HCT116 (cell line): Measurements from ENCODE around the gene CAPN10. TPM values are rescaled to one million over a fixed set of nuclear protein-coding genes. Genes with fewer than 3 reads are reported as not detected.

Source experiments
- ATAC-seq: fragments of 200-7000 bp; cut with Tn5 transposase; 2 replicates; pipeline ENCODE4 v1.9.1; 2020; ENCODE audit warnings: mild to moderate bottlenecking, moderate library complexity
- BruUV-seq: library from RNA; stranded (reverse); fragments of 400-500 nt; replicated peaks from 2 replicates; lab custom pipeline; 2021; lab: Mats Ljungman, UMichigan
- CTCF ChIA-PET: fragments of 300-600 bp; sonication (Branson Sonifier 250); formaldehyde crosslinking; loops from one replicate; lab custom pipeline; 2021; ENCODE audit warnings: antibody characterized with exemption; lab: Charles Lee
- POLR2A ChIA-PET: fragments of 300-600, 350-600 bp; sonication (Branson Sonifier 250); formaldehyde crosslinking; loops from one replicate; lab custom pipeline; 2021; ENCODE audit warnings: antibody characterized with exemption; lab: Charles Lee
- RAD21 ChIA-PET, 2 experiments: fragments of 300-600 bp; sonication (Branson Sonifier 250); formaldehyde crosslinking; loops; one replicate each; lab custom pipeline; 2023; ENCODE audit warnings: low total read pairs in 2 of 2; ENCODE audit not compliant: uncharacterized antibody in 2 of 2, unreplicated experiment in 2 of 2, low non-redundant PET in 1 of 2; lab: Charles Lee
- DNase-seq: peaks from one replicate; pipeline ENCODE4 v3.0.0-alpha.2; 2010; ENCODE audit warnings: low read depth, low spot score
- H2AFZ ChIP-seq: fragments of 200-600 bp; shearing (Covaris generic), sonication (generic); 2 replicates; pipeline ENCODE4 v1.6.1; 2017; ENCODE audit warnings: low read depth, mixed run types, mixed read lengths, antibody characterized with exemption, low read length; ENCODE audit not compliant: poor library complexity, severe bottlenecking
- H3K27ac ChIP-seq: 2 replicates; pipeline ENCODE4 v1.5.1; 2012; ENCODE audit warnings: low read depth, low read length
- H3K27me3 ChIP-seq: fragments of 200-600 bp; sonication (generic); 2 replicates; pipeline ENCODE4 v1.6.1; 2016; ENCODE audit warnings: mixed run types, low read length, mixed read lengths; ENCODE audit not compliant: insufficient read depth
- H3K36me3 ChIP-seq, 2 experiments: fragments of 200-500 bp in 1 of 2; fragments of 200-600 bp in 1 of 2; sonication (Bioruptor generic) in 1 of 2; sonication (generic) in 1 of 2; 2 replicates each; pipeline versions ENCODE4 v1.5.1 to v1.6.1; 2014 to 2016; ENCODE audit warnings: low read length in 2 of 2, inconsistent platforms in 1 of 2, mixed read lengths in 1 of 2, mixed run types in 1 of 2; ENCODE audit not compliant: insufficient read depth in 2 of 2, control insufficient read depth in 1 of 2
- H3K4me1 ChIP-seq, 2 experiments: fragments of 200-600 bp in 1 of 2; sonication (generic) in 1 of 2; 2 replicates each; pipeline versions ENCODE4 v1.5.1 to v1.6.1; 2012 to 2017; ENCODE audit warnings: low read length in 2 of 2, inconsistent platforms in 1 of 2, mild to moderate bottlenecking in 1 of 2, mixed read lengths in 1 of 2, mixed run types in 1 of 2, moderate library complexity in 1 of 2; ENCODE audit not compliant: insufficient read depth in 2 of 2, control insufficient read depth in 1 of 2
- H3K4me2 ChIP-seq: fragments of 200-600 bp; sonication (generic); 2 replicates; pipeline ENCODE4 v1.6.1; 2017; ENCODE audit warnings: mixed run types, low read length, mixed read lengths
- H3K4me3 ChIP-seq, 2 experiments: fragments of 200-600 bp in 1 of 2; sonication (generic) in 1 of 2; replicated peaks in 1 of 2; 2 replicates each; pipeline ENCODE4 v1.5.1; 2011 to 2016; ENCODE audit warnings: low read length in 2 of 2, control low read depth in 1 of 2, low read depth in 1 of 2, mild to moderate bottlenecking in 1 of 2, mixed read lengths in 1 of 2, mixed run types in 1 of 2
- H3K79me2 ChIP-seq: fragments of 200-600 bp; sonication (generic); 2 replicates; pipeline ENCODE4 v1.6.1; 2017; ENCODE audit warnings: mild to moderate bottlenecking, mixed run types, low read length, moderate library complexity, mixed read lengths; ENCODE audit not compliant: insufficient read depth
- H3K9ac ChIP-seq: fragments of 200-600 bp; sonication (generic); 2 replicates; pipeline ENCODE4 v1.6.1; 2016; ENCODE audit warnings: low read length, mixed read lengths
- H3K9me2 ChIP-seq: fragments of 200-600 bp; sonication (generic), shearing (Covaris generic); 2 replicates; pipeline ENCODE4 v1.6.1; 2017; ENCODE audit warnings: mixed run types, mild to moderate bottlenecking, moderate library complexity; ENCODE audit not compliant: insufficient read depth
- H3K9me3 ChIP-seq, 2 experiments: fragments of 200-500 bp in 1 of 2; fragments of 200-600 bp in 1 of 2; sonication (Bioruptor generic) in 1 of 2; sonication (generic) in 1 of 2; 2 replicates each; pipeline ENCODE4 v1.6.1; 2014 to 2017; ENCODE audit warnings: low read length in 2 of 2, mixed read lengths in 2 of 2, inconsistent platforms in 1 of 2, low read depth in 1 of 2, mild to moderate bottlenecking in 1 of 2, mixed run types in 1 of 2, moderate library complexity in 1 of 2; ENCODE audit not compliant: control insufficient read depth in 1 of 2, insufficient read depth in 1 of 2
- H4K20me1 ChIP-seq: fragments of 200-600 bp; sonication (generic), shearing (Covaris generic); 2 replicates; pipeline ENCODE4 v1.6.1; 2017; ENCODE audit warnings: mixed run types, mild to moderate bottlenecking, moderate library complexity; ENCODE audit not compliant: insufficient read depth
- CBX3 ChIP-seq: IDR thresholded peaks from 2 replicates; pipeline ENCODE4 v1.6.1; 2012; ENCODE audit warnings: low read depth
- CEBPB ChIP-seq: IDR thresholded peaks from 2 replicates; pipeline ENCODE4 v1.6.1; 2012; ENCODE audit warnings: low read depth
- EGR1 ChIP-seq: IDR thresholded peaks from 2 replicates; pipeline ENCODE4 v1.6.1; 2012; ENCODE audit warnings: low read depth
- EZH2 ChIP-seq: fragments of 200-600 bp; sonication (generic); IDR thresholded peaks from 2 replicates; pipeline ENCODE4 v1.6.1; 2017; ENCODE audit warnings: antibody characterized with exemption, mixed run types
- EZH2phosphoT487 ChIP-seq: fragments of 200-600 bp; IDR thresholded peaks from 2 replicates; pipeline ENCODE4 v1.6.1; 2018; ENCODE audit warnings: antibody characterized with exemption, borderline replicate concordance
- POLR2A ChIP-seq: IDR thresholded peaks from 2 replicates; pipeline ENCODE4 v1.7.0; 2011; ENCODE audit warnings: borderline replicate concordance; ENCODE audit not compliant: insufficient read depth, insufficient read length; ENCODE audit errors: extremely low read depth
- POLR2AphosphoS5 ChIP-seq: IDR thresholded peaks from 2 replicates; pipeline ENCODE4 v1.6.1; 2011; ENCODE audit warnings: mild to moderate bottlenecking, low read depth, low read length, moderate library complexity
- RAD21 ChIP-seq: IDR thresholded peaks from 2 replicates; pipeline ENCODE4 v1.6.1; 2012; ENCODE audit warnings: low read depth, mild to moderate bottlenecking
- SRF ChIP-seq: IDR thresholded peaks from 2 replicates; pipeline ENCODE4 v1.6.1; 2012; ENCODE audit warnings: low read depth
- YY1 ChIP-seq: IDR thresholded peaks from 2 replicates; pipeline ENCODE4 v1.6.1; 2011; ENCODE audit warnings: low read length, low read depth, moderate library complexity, mild to moderate bottlenecking; ENCODE audit not compliant: insufficient replicate concordance; ENCODE audit errors: extremely low read depth
- ZFX ChIP-seq: fragments of 450-650 bp; IDR thresholded peaks from 2 replicates; pipeline ENCODE4 v1.6.1; 2017
- ZNF274 ChIP-seq: fragments of 200-500 bp; sonication (Bioruptor generic); IDR thresholded peaks from 2 replicates; pipeline ENCODE4 v1.6.1; 2014; ENCODE audit warnings: mild to moderate bottlenecking, low read depth, low read length, inconsistent platforms
- intact Hi-C: fragments of 100-400 bp; cut with micrococcal nuclease; formaldehyde crosslinking; loops from 2 replicates; pipeline ENCODE4 v1.10.0; 2022
- total RNA-seq: library from RNA; stranded (reverse); gene quantifications from one replicate; pipeline ENCODE4 v1.2.1, GENCODE V29; 2021; ENCODE audit not compliant: unreplicated experiment
- TF ChIP-seq, protein P1 (sequence below): IDR thresholded peaks from 2 replicates; pipeline ENCODE4 v1.6.1; 2012
- TF ChIP-seq, protein P2 (sequence below): IDR thresholded peaks from 2 replicates; pipeline ENCODE4 v1.6.1; 2011; ENCODE audit warnings: mild to moderate bottlenecking, low read length, moderate library complexity; ENCODE audit not compliant: insufficient replicate concordance; ENCODE audit errors: extremely low read depth
- TF ChIP-seq, protein P3 (sequence below): IDR thresholded peaks from 2 replicates; pipeline ENCODE4 v1.6.1; 2012; ENCODE audit warnings: low read depth
- TF ChIP-seq, protein P4 (sequence below): IDR thresholded peaks from 2 replicates; pipeline ENCODE4 v1.6.1; 2012

The CAPN10 gene
- total RNA-seq, 1 experiment from 2014 or later: 40.7 TPM

DNA sequence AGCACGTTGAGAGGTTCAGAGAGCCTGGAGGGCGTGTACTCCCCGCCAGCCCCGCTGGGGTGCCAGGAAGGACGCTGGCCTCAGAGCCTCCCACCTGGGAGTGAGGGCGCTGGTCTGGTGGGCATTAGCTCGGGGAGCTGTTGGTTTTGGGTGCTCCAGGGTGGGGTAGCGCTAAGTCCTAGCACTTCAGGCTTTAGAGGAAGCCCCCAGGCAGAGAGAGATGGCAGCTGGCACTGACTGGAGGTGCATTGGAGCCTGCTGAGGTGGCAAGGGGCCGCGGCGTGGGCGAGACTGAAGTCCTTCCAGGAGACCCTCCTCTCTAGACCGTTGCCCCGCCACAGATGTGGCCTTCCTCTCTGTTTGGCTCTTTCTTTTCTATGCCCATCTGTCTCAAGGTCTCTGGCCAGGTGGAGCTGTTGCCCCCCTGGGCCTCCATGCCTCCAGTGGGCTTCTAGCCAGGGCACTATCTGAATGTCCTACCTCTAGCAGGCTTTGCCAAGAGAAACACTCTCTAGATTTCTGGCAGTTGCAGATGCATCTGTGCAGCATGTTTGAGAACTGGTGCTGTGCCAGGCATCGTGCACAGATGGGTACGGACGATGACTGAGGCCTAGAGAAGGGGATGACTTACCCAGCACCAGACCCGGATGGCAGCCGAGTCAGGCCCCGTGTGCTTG is 6.6 kb downstream of the CAPN10 start:
- peaks cover 3 to 9% of the 10 kb centered on the region in 2 experiments; a peak in 3 of 4 replicates for H3K36me3 ChIP-seq
- intact Hi-C loops: no loop called here

More for the DNA sequence above, 6.6 kb downstream of the CAPN10 start:
- RAD21 ChIA-PET: no interaction called here
- Histone ChIP-seq H3K4me1 (peaks cover 1 to 5% of the 10 kb centered on the region in 2 experiments; a peak in 3 of 4 replicates), H3K4me3 (no peak overlapping the region), H2AFZ (no peak overlapping the region), H3K27ac (no peak overlapping the region), H3K9me3 (no peaks in the 10 kb centered on the region), H3K4me2 (no peak overlapping the region), H3K9me2 (no peaks in the 10 kb centered on the region), H4K20me1 (no peaks in the 10 kb centered on the region), H3K79me2 (peaks cover 20% of the 10 kb centered on the region), H3K27me3 (no peaks in the 10 kb centered on the region), H3K9ac (no peak overlapping the region)
- CTCF ChIA-PET: no interaction called here
- ATAC-seq: no peak
- POLR2A ChIA-PET: no interaction called here
- DNase-seq: no peak
- BruUV-seq: no TSS peak
- TF ChIP-seq, protein P1, sequence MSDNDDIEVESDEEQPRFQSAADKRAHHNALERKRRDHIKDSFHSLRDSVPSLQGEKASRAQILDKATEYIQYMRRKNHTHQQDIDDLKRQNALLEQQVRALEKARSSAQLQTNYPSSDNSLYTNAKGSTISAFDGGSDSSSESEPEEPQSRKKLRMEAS: no peak
- TF ChIP-seq RAD21 (no peak), ZFX (no peak), POLR2A (no peak), EGR1 (no peak), EZH2phosphoT487 (no peak), ZNF274 (no peak), CBX3 (no peak), YY1 (no peak), SRF (no peak), POLR2AphosphoS5 (no peak), CEBPB (no peak), EZH2 (no peak)
- TF ChIP-seq, protein P2, sequence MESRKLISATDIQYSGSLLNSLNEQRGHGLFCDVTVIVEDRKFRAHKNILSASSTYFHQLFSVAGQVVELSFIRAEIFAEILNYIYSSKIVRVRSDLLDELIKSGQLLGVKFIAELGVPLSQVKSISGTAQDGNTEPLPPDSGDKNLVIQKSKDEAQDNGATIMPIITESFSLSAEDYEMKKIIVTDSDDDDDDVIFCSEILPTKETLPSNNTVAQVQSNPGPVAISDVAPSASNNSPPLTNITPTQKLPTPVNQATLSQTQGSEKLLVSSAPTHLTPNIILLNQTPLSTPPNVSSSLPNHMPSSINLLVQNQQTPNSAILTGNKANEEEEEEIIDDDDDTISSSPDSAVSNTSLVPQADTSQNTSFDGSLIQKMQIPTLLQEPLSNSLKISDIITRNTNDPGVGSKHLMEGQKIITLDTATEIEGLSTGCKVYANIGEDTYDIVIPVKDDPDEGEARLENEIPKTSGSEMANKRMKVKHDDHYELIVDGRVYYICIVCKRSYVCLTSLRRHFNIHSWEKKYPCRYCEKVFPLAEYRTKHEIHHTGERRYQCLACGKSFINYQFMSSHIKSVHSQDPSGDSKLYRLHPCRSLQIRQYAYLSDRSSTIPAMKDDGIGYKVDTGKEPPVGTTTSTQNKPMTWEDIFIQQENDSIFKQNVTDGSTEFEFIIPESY: no peak
- TF ChIP-seq, protein P3, sequence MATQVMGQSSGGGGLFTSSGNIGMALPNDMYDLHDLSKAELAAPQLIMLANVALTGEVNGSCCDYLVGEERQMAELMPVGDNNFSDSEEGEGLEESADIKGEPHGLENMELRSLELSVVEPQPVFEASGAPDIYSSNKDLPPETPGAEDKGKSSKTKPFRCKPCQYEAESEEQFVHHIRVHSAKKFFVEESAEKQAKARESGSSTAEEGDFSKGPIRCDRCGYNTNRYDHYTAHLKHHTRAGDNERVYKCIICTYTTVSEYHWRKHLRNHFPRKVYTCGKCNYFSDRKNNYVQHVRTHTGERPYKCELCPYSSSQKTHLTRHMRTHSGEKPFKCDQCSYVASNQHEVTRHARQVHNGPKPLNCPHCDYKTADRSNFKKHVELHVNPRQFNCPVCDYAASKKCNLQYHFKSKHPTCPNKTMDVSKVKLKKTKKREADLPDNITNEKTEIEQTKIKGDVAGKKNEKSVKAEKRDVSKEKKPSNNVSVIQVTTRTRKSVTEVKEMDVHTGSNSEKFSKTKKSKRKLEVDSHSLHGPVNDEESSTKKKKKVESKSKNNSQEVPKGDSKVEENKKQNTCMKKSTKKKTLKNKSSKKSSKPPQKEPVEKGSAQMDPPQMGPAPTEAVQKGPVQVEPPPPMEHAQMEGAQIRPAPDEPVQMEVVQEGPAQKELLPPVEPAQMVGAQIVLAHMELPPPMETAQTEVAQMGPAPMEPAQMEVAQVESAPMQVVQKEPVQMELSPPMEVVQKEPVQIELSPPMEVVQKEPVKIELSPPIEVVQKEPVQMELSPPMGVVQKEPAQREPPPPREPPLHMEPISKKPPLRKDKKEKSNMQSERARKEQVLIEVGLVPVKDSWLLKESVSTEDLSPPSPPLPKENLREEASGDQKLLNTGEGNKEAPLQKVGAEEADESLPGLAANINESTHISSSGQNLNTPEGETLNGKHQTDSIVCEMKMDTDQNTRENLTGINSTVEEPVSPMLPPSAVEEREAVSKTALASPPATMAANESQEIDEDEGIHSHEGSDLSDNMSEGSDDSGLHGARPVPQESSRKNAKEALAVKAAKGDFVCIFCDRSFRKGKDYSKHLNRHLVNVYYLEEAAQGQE: no peak
- TF ChIP-seq, protein P4, sequence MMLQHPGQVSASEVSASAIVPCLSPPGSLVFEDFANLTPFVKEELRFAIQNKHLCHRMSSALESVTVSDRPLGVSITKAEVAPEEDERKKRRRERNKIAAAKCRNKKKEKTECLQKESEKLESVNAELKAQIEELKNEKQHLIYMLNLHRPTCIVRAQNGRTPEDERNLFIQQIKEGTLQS: no peak
